Measurements from ENCODE around the gene RAD51B. TPM values are rescaled to one million over a fixed set of nuclear protein-coding genes. Genes with fewer than 3 reads are reported as not detected.

The RAD51B gene
- total RNA-seq, 1 donor from 2014 or later: 17.0 TPM

DNA sequence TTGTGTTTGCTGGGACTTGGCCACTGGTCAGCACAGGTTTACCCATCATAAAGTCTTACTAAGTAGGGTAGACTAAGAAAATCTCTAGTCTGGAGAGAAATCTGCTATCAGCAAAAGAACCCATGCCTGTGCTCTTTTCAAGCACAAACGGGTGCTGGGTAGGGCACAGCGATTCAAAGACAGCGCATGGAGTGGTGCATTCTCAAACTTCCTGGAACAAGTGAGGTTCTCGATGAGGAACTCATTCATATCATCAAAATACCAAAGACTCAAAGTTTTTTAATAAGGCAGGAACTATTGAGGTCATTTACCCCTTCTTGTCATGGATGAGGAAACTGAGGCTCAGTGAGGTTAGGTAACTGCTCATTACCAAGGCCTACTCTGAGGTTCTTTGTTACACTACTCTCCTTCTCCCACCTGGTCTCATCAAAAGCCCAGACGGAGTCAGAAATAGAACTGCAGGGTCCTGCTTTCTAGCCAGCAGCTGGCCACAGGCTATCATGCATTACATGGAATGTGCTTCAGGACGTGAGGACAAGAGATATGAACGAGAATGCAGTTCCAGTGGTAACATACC is 583.0 kb downstream of the RAD51B start:
- DNase-seq (ENCODE audit: low read depth): no peak

DNA sequence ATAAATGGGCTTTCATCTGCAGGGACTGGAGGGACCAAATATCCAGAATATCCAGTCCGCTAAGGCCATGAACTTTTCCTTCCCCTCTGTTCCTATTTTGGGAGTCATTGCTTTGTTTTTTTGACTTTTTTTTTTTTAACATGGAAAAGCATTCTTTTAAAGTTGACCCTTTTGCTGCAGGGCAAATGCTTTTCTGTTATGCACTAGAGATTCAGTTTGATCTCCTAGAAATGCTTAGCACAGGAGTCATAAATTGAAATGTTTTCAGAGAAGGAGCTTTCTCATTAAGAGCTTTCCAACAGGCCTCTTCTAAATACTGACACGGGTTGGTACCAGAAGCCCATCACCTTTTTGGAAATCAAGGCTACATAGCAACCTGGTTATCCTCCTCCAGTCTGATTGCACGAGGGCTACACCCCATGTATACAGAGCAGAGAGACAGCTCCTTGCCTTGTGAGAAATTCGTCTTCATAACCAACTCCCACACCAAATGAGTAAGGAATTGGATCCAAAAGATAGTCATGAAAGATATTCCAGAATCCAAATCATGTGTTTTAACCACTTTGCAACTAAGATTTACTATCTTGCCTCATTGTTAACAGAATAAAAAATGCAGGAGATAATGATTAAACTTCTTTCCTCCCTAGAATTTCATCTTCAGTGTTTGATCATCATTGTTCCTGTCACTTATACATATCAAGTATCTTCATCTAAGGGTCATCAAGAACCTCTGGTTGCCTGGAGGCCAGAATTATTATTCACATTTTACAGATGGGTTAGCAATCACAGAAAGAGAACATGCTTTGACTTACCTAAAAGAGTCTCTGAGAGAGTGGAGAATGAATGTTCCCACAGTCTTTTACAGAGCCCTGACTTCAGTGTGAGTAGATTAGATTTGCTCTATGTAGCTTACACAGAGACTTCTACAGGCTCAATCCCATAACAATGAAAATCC is 583.9 kb downstream of the RAD51B start:
- peak; percentile 54 for DNase-seq (ENCODE audit: low read depth)

DNA sequence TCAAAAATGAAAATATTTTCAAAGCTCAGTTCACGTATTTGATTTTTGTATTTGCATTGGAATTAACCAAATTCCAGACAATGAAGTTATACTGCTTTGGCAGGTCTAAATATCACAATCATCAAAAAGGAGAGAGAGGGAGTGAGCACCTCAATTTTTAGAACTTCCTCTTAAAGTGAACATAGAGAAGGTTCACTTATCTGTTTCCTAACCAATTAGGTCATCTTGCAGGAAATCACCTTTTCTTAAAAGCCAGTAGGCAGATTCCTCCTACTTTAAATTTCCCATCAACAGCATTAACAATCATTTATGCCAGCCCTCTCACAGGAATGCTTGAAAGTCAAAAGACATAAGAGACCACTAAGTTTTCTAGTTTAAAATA is 584.6 kb downstream of the RAD51B start:
- DNase-seq (ENCODE audit: low read depth): no peak

DNA sequence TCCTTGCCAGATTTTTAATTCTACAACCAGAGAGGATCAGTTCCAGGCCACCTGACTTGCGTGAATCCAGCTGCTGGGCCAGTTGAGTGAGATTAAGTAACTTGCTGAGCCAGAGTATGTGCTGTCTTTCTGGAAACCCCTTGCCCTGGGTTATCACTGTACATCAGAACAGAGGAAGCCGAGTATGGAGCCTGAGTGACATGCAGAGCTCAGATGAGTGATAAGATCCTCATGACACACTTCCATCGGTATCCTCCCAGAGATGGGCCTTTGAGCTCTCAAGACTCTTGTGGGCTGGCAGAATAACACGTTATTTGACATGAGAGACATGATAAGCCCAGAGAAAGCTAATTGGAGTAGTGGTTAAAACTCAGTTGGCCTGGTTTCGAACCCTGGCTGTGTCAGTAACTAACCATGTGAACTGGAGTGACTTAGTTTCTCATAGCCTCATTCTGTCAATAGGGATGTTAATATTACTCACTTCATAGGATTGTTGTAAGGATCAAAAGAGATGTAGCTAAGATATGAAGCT is 585.1 kb downstream of the RAD51B start:
- DNase-seq (ENCODE audit: low read depth): no peak

DNA sequence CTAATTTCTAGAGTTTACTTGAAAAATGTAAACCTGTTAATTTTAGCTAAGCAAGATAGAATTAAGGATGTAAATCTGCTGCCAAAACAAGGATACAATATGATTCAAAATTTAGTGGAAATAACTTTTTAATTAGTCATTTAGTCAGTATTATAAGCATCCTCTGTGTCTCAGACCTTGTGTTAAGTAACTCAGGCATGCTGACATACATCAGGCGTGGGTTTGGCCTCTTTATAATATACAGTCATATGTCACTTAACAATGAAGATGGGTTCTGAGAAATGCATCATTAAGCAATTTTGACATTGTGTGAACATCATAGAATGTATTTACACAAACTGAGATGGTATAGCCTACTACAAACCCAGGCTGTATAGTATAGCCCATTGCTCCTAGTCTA is 586.4 kb downstream of the RAD51B start:
- DNase-seq (ENCODE audit: low read depth): no peak

DNA sequence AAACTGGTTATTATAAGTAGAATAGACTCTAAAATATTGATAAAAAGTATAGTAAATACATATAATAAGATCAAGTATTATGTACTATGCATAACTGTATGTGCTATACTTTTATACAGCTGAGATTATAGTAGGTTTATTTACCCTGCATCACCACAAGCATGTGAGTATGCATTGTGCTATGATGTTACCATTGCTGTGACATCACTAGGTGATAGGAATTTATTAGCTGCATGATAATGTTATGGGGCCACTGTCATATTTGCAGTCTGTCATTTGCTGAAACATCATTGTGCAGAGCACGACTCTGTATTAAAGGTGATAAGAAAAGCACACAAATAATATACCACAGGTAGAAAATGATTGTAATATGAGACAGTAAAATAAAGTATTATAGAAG is 587.7 kb downstream of the RAD51B start:
- no peak for DNase-seq (ENCODE audit: low read depth)

DNA sequence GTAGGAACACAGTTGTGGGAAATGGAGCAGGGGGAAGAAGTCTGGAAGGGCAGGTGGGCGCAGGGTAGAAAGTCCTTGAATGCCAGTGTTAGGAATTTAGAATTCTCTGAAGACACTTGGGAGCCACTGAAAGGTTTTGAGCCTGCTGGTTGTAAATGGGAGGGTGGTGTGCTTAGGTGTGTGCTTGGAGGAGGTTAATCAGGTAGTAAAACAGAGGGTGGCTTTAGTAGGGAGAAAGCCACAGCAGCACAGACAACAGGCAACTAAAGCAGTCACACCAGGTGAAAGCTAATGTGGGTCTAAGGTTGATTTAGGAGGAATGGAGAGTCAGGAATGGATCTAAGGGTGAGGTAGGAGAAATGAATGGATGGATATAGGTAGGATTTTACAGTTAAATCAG is 588.2 kb downstream of the RAD51B start:
- no peak for DNase-seq (ENCODE audit: low read depth)

DNA sequence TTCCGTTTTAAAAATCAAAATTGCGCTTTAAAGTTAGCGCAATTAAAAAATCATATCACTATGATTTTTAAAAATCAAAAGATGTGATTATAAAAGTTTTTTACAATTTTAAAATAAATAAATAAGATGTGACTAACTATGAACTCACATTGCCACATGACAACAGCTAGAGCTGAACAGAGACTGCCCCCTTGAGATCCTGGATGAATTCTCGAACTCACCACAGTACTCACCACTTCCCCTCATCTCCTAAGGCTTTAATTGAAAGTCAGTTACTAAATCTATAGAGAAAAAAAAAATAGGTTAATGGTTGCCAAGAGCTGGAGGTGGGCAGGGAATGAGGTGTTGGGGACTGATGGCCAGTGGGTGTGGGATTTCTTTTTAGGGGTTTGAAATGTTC is 589.1 kb downstream of the RAD51B start:
- DNase-seq (ENCODE audit: low read depth): no peak

DNA sequence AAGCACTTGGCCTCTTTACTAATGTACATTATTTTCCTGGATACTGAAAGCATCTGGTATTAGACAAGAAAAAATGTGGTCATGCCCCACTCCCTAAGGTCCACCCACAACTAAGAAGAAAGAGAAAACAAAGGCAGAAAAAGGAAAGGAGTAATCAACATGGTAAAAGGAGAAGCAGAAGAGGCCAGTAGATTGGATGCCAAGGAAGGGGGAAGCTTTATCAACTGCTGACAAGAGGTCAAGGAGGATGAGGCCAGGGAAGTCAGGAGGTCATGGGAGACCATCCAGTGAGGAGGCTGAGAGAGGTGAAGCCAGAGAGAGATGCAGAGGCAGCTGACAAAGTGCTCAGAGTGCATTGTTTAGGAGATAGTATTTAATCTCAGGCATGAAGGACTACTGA is 589.8 kb downstream of the RAD51B start:
- DNase-seq (ENCODE audit: low read depth): no peak

DNA sequence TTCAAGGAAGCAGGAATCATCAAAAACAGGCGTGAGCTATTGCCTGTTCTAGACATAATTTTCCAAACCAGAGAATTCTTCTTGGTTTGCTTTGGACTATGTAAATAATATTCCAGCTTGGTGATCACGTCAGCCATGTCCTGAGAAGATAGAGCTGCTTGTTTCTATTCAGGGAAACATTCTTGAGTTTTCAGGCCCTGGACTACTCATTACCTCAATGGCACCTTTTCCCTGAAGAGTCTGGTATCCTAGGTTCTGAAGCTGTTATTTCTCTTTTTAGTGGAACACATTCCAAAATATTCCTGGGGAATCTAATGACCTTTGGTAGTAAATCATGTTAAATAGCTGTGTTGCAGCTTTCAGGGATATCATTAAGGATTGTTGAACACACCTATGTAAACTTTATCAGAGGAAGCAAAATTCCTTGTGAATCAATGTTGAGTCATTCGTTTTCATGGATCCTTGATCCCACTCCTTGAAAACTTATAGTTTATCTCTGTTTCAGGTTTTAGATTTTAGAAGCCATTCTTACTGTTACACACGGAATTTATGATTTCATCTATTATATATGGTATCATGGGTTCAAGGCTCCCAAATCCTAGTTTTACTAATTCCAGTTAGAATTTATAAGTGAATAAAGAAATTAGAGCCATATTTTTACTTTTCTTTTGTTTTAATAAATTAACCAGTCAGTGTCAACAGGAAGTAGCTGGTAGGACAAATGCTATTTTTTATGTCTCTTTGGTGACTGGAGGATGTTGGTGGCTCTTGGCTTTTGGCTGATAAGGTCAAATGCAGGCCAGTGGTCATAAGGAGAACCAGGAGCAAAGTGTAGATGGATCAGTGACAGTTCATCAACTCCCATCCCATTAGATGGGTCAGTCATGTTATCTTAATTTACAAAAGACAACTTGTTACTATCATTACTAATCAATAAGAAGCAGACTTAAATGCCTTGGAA is 593.2 kb downstream of the RAD51B start:
- DNase-seq (ENCODE audit: low read depth): peak; percentile 64

DNA sequence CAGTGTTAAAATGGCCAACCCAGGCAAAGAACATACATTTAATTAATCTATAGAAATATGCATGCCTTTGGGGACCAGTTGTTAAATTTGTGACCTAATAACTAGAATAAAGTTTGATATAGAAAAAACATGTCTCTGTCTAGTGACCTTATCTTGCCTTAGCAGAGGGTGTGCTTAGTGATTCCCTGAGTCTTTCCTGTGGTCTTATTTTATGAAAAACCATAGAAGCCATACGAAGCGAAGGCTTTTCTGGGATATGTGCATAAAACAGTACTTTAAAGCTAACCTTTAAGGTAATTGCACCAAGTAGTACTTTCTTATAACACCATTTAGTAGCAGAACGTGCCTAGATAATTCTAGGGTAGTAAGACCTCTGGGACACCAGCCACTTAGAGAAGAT is 593.9 kb downstream of the RAD51B start:
- DNase-seq (ENCODE audit: low read depth): no peak

DNA sequence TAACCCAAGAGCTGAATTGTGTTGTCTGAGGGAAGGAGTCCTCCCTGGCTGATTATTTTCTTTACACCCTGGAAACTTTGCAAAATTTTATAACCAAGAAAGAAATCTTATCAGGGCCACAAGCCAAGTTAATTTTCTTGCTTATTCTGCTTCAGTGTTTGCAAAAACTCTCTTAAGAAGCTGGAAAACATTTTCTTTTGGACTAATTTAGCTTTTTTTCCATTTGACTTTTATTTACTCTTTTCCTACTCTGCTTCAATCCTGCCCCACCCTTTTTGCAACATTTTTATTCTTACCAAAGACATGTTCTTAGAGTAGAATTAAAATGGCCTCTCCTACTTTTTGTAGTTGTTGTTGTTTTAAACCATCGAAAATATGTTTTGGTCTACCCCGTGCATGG is 594.5 kb downstream of the RAD51B start:
- DNase-seq (ENCODE audit: low read depth): no peak

DNA sequence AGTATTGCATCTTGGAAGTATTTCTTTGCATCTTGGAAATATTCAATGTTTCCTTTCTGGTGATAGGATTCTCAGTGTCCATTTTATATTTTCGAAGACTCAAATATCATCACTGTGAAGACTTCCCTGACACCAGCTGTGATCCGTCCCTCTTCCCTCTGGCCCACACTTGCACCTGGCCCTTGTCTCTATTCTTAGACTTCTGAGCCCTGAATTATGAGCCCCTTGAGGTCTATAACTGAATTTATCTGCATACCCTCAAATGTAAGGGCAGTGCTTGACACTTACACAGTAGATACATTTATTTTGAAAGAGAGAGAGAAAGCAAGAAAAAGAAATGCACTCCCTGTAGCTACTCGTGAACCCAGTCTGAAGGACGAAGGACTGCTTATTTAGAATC is 596.6 kb downstream of the RAD51B start:
- no peak for DNase-seq (ENCODE audit: low read depth)

DNA sequence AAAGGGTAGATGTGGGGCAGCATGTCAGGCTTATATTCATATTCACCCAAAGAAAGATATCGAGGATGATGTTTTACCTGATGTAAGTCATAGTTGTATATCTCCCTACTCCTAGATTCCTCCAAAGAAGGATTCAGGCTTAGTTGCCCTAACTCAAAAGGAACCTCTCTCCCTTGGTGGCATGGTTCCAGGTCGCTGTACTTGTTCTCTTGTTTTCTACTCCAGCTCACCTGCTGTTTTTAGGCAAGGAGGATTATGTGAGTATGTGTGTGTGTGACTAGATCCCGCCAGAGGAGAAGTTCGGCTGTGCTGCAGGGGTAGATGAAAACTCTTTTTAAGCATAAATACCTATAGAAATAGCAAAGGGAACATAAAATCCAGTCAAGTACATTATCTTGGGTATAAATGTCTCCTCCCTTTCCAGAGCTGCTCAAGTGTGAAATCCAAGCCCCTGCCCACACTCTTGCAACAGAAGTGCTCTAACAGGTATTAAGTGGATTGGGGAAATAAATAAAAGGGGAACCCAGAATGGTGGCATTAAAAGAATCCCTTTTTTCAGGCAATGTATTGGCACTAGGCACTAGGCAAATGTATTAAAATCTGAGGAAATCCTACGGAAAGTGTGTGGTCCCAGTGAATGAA is 597.6 kb downstream of the RAD51B start:
- DNase-seq (ENCODE audit: low read depth): peak; percentile 44

DNA sequence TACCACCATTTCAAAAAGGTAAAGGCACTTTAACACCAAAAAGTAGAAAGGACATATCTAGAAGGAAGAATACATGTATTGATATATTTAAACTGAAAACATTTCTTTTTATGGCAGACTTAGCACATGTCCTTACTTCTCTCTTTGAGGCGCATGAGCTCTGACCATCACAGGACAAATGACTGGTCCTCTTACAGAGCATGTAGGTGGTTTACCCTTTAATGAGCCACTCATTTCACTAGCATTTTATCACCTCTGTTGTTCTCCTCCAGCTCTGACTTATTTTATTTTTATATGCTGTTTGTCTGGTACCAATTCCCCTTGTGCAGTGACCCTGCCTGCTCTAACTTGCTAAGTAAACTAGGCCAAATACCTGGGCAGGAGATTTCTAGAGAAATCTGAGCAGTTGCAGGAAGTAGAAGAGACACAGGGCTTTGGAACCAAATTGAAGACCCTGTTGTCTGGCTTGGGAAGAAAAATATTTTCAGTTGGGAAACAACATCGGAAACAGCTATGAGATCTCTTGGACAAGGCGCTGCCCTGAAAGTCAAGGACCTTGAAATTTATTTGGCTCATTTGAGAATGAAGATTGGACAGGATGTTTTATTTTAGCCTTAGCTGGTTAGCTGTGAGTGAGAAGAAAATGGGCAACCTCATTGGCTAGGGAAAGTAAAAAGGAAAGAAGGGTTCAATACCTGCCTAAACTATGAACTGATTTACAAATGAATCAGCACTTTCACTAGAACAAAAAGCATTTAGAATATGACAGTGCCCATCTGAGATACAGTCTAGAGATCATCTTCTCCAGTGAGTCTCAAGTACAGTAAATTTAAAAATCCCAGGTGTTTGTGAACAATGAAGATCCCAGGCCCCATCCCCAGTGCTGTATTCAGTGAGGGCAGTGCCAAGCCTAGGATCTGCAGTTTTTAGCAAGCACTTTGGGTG is 598.9 kb downstream of the RAD51B start:
- DNase-seq (ENCODE audit: low read depth): peak; percentile 79

DNA sequence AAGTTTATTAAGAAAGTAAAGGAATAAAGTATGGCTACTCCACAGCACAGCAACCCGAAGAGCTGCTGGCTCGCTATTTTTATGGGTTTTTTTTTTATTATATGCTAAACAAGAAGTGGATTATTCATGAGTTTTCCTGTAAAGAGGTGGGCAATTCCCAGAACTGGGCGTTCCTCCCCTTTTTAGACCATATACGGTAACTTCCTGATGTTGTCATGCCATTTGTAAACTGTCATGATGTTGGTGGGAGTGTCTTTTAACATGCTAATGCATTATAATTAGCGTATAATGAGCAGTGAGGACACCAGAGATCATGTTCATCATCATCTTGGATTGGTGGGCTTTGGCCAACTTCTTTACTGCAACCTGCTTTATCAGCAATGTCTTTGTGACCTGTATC is 600.8 kb downstream of the RAD51B start:
- DNase-seq (ENCODE audit: low read depth): no peak

DNA sequence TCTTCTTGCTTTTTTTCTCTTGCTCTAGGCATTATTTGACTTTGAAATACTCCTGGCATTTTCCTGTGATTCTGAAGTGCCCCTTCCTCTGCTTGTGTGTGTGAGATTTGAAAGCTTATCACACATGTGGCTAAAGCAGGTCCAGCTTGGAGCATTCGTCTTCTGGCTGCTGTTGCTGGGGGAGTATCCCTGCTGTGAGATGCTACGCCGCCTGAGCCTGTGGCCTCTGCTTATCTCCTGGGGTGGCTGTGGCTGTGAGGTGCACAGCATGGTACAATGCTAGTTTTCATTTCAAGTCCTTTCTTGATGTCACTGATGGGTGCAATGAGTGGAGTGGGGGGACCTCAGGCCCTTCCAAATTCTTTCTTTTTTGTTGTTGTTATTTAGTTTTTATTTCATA is 601.5 kb downstream of the RAD51B start:
- no peak for DNase-seq (ENCODE audit: low read depth)

DNA sequence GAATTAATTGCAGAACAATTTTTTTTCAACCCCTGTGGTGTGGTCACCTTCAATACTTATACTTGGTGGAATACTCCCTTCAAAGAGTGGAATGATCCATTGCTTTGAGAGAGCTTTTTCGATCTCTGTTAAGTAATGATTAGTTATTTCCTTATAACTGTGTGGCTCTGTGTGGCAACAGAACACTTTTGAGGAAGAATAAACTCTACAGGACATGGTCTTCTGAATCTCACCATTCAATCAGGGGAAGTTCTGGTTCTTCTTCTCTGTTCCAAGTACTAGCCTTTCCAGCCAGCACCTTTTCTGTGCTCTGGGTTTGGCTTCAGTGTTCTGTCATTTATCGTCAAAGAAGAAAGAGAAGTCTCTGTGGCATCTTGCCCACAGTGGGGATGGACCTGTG is 604.1 kb downstream of the RAD51B start:
- DNase-seq (ENCODE audit: low read depth): no peak

DNA sequence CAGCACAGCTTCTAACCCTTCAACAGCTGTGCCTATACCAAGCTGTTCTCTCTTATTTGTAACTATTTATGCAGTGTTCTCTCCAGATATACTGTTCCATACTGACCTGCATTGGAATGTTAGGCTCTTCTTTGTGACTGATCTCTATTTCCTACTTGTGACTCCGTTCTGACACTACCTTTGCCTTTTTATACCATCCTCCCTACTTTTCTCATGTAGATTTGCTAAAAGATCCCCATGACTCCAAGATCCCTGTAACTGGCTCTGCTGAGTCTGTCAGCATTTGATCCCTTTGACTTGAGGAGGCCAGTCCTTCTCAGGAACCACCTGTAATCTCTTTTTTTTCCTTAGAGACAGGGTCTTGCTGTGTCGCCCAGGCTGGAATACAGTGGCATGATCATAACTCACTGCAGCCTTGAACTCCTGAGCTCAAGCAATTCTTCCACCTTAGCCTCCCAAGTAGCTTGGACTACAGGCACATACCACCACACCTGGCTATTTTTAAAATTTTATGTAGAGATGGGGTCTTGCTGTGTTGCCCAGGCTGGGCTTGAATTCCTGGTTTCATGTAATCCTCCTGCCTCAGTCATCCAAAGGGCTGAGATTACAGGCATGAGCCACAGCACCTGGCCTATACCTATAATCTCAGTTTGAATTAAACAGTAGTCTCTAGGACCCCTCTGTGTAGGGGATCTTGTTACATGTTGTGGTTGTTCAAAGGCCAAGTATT is 605.0 kb downstream of the RAD51B start:
- DNase-seq (ENCODE audit: low read depth): no peak
